Measurements from ENCODE around the gene STS.
A peak's percentile ranks its signal among the peaks of the same experiment; 100 is the strongest.
"Not testable (repeated sequence)": the region's sequence is repeated elsewhere in the genome, so short reads cannot be mapped to it uniquely, and the experiment has no call there.

Gene STS

GRCh38 chrX:7156879-7157278, 9.4 kb downstream of the STS start:
- peaks cover 0 to 11% (median 0%) of the 10 kb centered on the region in 11 experiments; a peak in 4 of 22 replicates for H3K36me3 ChIP-seq
- TF ChIP-seq Cebpa-rat (IDR thresholded peaks at IDR 0.05): no peak; a peak in 1 of 22 replicates
- peaks cover 0 to 5% (median 0%) of the 10 kb centered on the region in 11 experiments; a peak in 1 of 22 replicates for H4K20me1 ChIP-seq
- H3K9me3 ChIP-seq (replicated peaks in 1 of 11): no peaks in the 10 kb centered on the region
- H3K27ac ChIP-seq: no peak overlapping the region
- H3K9ac ChIP-seq: no peak overlapping the region
- no peak overlapping the region for H3K4me3 ChIP-seq
- peaks cover 0 to 45% (median 19%) of the 10 kb centered on the region in 10 experiments; a peak in 14 of 20 replicates for H3K4me1 ChIP-seq
- no peak overlapping the region for H3K4me2 ChIP-seq
- H3K27me3 ChIP-seq: no peaks in the 10 kb centered on the region

DNA sequence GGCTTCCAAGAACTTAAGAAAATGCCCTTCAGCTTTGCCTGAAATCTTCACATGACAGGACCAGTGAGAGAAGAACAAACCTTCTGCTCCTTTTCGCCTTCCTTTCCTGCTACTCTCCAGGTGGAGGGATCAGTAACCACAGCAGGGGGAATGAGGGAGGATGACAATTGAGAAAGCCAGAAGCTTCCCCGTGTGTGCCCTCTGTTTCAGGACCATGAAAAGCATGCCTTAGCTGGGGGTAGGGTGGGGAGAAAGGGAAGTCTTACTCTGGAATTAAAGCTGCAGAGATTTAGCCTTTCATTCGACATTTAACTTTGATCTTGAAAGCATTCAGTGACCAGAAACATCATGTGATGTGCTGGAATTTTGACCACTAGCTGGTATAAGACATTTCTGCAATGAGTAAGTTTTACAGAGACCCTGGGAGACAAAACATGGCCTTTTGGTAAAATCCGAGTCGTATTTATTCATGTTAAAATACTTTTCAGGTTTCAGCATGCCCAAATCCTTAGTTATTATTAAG, 11.0 kb downstream of the STS start:
- no peaks in the 10 kb centered on the region for H3K27me3 ChIP-seq
- no peak for TF ChIP-seq Cebpa-rat (IDR thresholded peaks at IDR 0.05)
- H3K4me1 ChIP-seq: peaks cover 0 to 32% (median 15%) of the 10 kb centered on the region in 10 experiments; a peak in 14 of 20 replicates
- no peak overlapping the region for H3K4me3 ChIP-seq
- no peak overlapping the region for H3K27ac ChIP-seq
- peaks cover 0 to 8% (median 0%) of the 10 kb centered on the region in 11 experiments; a peak in 2 of 22 replicates for H3K36me3 ChIP-seq
- no peaks in the 10 kb centered on the region for H3K9me3 ChIP-seq (replicated peaks in 1 of 11)
- H3K4me2 ChIP-seq: peak overlapping the region in 4 of 11 experiments; percentile 14 to 34 (median 22); a peak in 4 of 22 replicates
- no peak overlapping the region for H3K9ac ChIP-seq
- H4K20me1 ChIP-seq: peaks cover 0 to 5% (median 0%) of the 10 kb centered on the region in 11 experiments; a peak in 1 of 22 replicates

DNA sequence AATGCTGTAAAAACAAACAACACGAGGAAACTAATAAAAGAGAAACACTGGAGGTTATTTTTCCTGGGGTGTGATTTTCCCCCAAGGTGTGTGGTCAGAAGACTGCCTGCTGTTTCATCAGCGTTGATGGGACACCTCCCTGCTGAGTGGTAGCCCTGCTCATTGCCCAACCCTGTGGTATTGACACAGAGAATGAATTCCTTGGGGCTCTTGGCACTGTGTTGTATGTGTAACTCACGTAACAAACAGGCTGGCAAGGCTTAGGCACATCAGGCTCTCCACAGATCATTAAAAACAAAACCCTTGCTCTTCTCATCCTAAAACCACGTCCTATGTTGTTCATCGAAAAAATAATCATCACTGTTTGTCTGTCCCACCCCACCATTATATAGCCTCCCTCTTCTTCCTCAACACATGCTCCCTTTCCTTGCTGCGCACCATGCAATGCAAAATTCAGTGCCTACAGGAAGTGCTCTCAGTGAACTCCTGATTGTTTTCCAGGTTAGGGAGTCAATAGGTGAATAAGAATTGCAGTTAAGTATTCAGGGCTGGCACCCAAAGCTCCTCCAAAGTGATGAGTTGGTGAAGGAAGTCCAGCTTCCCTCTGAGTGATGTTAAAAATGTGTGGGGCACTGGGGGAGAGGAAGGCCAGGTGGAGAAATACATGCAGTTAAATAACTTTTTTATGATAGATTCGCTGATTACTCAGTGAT, 11.8 kb downstream of the STS start:
- Histone ChIP-seq H3K27ac (no peak overlapping the region), H3K9me3 (replicated peaks in 1 of 11) (no peaks in the 10 kb centered on the region), H3K27me3 (no peaks in the 10 kb centered on the region), H3K4me3 (no peak overlapping the region), H3K9ac (no peak overlapping the region), H3K36me3 (0 out of 22 replicates have a peak, but pooled peaks cover 0 to 7% (median 0%) of the 10 kb centered on the region in 11 experiments), H3K4me1 (peaks cover 0 to 26% (median 15%) of the 10 kb centered on the region in 10 experiments; a peak in 14 of 20 replicates), H3K4me2 (peak overlapping the region in 7 of 11 experiments; percentile 14 to 46 (median 25); a peak in 9 of 22 replicates), H4K20me1 (peaks cover 0 to 5% (median 0%) of the 10 kb centered on the region in 11 experiments; a peak in 1 of 22 replicates)
- TF ChIP-seq Cebpa-rat (IDR thresholded peaks at IDR 0.05): no peak

DNA sequence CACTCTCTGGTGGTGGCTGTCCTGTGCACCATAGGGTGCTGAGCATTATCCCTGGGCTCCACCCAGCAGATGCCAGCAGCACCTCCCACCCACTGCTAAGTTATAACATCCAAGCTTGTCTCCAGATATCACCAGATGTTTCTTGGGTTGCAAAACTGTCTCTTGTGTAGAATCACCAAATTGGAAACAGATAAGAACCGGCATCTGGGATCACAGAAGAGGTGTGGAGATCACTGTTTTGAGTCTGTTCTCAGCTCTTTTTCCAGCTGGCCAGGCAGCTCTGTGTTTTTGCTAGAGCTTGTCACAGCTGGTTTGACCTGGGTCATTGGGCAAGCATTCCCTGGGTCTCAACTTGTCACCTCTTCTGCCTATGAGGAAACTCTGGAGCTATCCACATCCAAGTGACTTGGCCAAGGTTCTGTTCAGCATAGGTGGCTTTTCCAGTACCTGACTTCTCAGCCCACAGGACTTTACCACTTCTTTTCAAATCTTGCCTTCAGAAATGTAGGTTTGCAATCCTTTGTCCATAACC, 15.7 kb downstream of the STS start:
- Histone ChIP-seq H3K4me2 (no peak overlapping the region), H3K9me3 (replicated peaks in 1 of 11) (peaks cover 9 to 16% (median 13%) of the 10 kb centered on the region in 11 experiments; a peak in 21 of 22 replicates), H3K9ac (no peak overlapping the region), H3K4me1 (peaks cover 0 to 23% (median 15%) of the 10 kb centered on the region in 10 experiments; a peak in 14 of 20 replicates), H4K20me1 (peaks cover 0 to under 1% (median 0%) of the 10 kb centered on the region in 11 experiments; a peak in 1 of 22 replicates), H3K4me3 (no peak overlapping the region), H3K36me3 (peaks cover 0 to 17% (median 5%) of the 10 kb centered on the region in 11 experiments; a peak in 8 of 22 replicates), H3K27me3 (no peaks in the 10 kb centered on the region), H3K27ac (no peak overlapping the region)
- TF ChIP-seq Cebpa-rat (IDR thresholded peaks at IDR 0.05): no peak

DNA sequence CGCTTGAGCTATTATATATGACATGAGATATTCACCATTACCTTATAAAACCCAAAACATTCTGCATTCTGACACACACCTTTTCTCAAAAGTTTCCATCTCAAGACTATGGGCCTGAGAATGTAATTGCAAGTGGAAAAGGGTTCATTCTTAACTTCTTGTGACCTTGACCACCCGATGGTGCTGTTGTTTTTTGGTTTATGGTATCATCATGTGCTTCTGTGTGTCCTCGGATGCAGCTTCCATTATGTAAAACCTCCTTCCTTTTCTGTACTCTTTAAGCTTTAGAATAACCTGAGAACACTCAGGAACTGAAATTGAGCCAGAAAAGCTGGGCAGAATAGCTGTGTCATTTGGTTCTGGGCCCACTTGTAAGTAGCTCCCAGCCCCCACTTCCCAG, 16.7 kb downstream of the STS start:
- Histone ChIP-seq H3K4me2 (no peak overlapping the region), H3K9me3 (replicated peaks in 1 of 11) (peaks cover 18 to 26% (median 22%) of the 10 kb centered on the region in 11 experiments; a peak in 21 of 22 replicates), H3K27ac (no peak overlapping the region), H4K20me1 (no peaks in the 10 kb centered on the region), H3K9ac (no peak overlapping the region), H3K4me1 (peaks cover 0 to 14% (median 9%) of the 10 kb centered on the region in 10 experiments; a peak in 14 of 20 replicates), H3K27me3 (no peaks in the 10 kb centered on the region), H3K4me3 (no peak overlapping the region), H3K36me3 (peaks cover 0 to 24% (median 5%) of the 10 kb centered on the region in 11 experiments; a peak in 10 of 22 replicates)
- TF ChIP-seq Cebpa-rat (IDR thresholded peaks at IDR 0.05): no peak

- Histone ChIP-seq H3K9ac (no peak overlapping the region), H3K4me3 (no peak overlapping the region), H3K4me2 (no peak overlapping the region), H3K9me3 (replicated peaks in 1 of 11) (peaks cover 20 to 35% (median 26%) of the 10 kb centered on the region in 11 experiments; a peak in 21 of 22 replicates), H4K20me1 (no peaks in the 10 kb centered on the region), H3K27me3 (no peaks in the 10 kb centered on the region), H3K27ac (no peak overlapping the region), H3K36me3 (peaks cover 0 to 32% (median 8%) of the 10 kb centered on the region in 11 experiments; a peak in 13 of 22 replicates), H3K4me1 (no peaks in the 10 kb centered on the region)
- TF ChIP-seq Cebpa-rat (IDR thresholded peaks at IDR 0.05): no peak
Observed at GRCh38 chrX:7168371-7168770, 20.9 kb downstream of the STS start.

- Histone ChIP-seq H3K27me3 (no peaks in the 10 kb centered on the region), H3K4me1 (no peaks in the 10 kb centered on the region), H3K4me3 (no peak overlapping the region), H3K4me2 (no peak overlapping the region), H3K36me3 (peaks cover 0 to 36% (median 8%) of the 10 kb centered on the region in 11 experiments; a peak in 13 of 22 replicates), H3K9me3 (replicated peaks in 1 of 11) (peaks cover 20 to 37% (median 26%) of the 10 kb centered on the region in 11 experiments; a peak in 21 of 22 replicates), H3K9ac (no peak overlapping the region), H3K27ac (no peak overlapping the region), H4K20me1 (no peaks in the 10 kb centered on the region)
- TF ChIP-seq Cebpa-rat (IDR thresholded peaks at IDR 0.05): no peak
Observed at GRCh38 chrX:7169627-7170026, 22.1 kb downstream of the STS start.

DNA sequence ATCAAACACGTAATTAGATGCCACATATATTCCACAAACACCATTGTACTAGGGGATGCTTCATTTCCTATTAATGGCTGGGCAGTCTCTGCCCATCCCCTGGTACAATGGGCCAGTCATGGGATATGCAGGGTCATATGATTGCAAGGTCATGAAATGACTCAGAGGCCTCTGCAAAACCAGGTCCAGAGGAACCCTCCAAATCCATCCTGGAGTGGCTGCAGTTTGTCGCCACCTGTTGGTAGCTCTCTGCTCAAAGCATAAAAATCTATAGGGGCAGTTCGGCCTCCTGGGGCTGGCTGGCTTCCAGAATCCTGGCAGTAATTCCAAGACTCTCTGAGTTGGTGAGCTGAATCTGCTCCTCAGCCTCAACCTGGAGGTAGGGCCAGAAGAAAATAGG, 23.4 kb downstream of the STS start:
- Histone ChIP-seq H3K4me3 (no peak overlapping the region), H3K27ac (no peak overlapping the region), H3K36me3 (peaks cover 0 to 40% (median 8%) of the 10 kb centered on the region in 11 experiments; a peak in 13 of 22 replicates), H3K9me3 (replicated peaks in 1 of 11) (peaks cover 20 to 50% (median 26%) of the 10 kb centered on the region in 11 experiments; a peak in 21 of 22 replicates), H3K9ac (no peak overlapping the region), H3K4me1 (no peaks in the 10 kb centered on the region), H3K27me3 (no peaks in the 10 kb centered on the region), H4K20me1 (no peaks in the 10 kb centered on the region), H3K4me2 (no peak overlapping the region)
- no peak for TF ChIP-seq Cebpa-rat (IDR thresholded peaks at IDR 0.05)

GRCh38 chrX:7178859-7179258, 31.3 kb downstream of the STS start:
- H3K27me3 ChIP-seq, H3K27ac ChIP-seq, H3K4me2 ChIP-seq, H3K4me3 ChIP-seq, H3K4me1 ChIP-seq, H3K9ac ChIP-seq, H4K20me1 ChIP-seq: not testable (repeated sequence)
- H3K9me3 ChIP-seq (replicated peaks in 1 of 11): peaks cover 0 to 31% (median 11%) of the 10 kb centered on the region in 11 experiments; a peak in 16 of 22 replicates
- H3K36me3 ChIP-seq: peaks cover 0 to 26% (median 0%) of the 10 kb centered on the region in 11 experiments; a peak in 6 of 22 replicates

Measured in BLaER1 treated with 17β-estradiol and CSF1 and Interleukin-3, amounts not matched to agents 10 nM and 100 nM (cell line).